Measurements from ENCODE around the gene PITPNC1. TPM values are rescaled to one million over a fixed set of nuclear protein-coding genes. Genes with fewer than 3 reads are reported as not detected.

Gene PITPNC1
- total and polyA plus RNA-seq, 2 donors (not counting 1 experiment from before 2014, with no cell fraction given), result 4.7 to 26.1 TPM

DNA sequence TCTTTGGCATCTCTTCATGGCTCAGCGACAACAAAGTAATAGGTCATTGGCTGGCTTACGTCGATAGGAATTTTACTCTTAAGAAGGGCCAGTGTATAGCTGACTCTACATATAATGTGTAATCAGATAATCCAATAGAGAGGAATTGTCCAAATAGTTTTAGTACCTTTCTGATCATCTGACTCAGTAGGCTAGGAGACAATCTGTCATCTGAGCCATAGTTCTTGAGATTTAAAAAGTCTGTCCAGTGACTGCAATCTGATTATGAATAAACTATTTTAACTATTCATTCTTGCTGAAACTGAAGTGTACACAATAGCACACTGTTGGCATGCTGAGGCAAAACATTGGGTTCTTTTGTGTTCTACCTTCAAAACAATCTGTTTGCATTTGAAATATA is 319.3 kb downstream of the PITPNC1 start:
- Histone ChIP-seq H3K27me3 (replicated peaks in 1 of 4; ENCODE audit: control extremely low read depth in 1 of 4, control insufficient read depth in 3 of 4, insufficient read depth in 4 of 4, low read length in 3 of 4) (peaks cover 0 to 4% (median 0%) of the 10 kb centered on the region in 4 experiments), H3K4me1 (ENCODE audit: control insufficient read depth in 2 of 2, insufficient read depth in 2 of 2, low read length in 2 of 2) (no peaks in the 10 kb centered on the region), H3K27ac (ENCODE audit: low read length in 2 of 2) (no peak overlapping the region), H3K9ac (ENCODE audit: low read length) (no peak overlapping the region), H3K79me2 (ENCODE audit: control insufficient read depth, insufficient read depth, low read length) (no peaks in the 10 kb centered on the region), H3K9me3 (ENCODE audit: control extremely low read depth in 1 of 3, control insufficient read depth in 2 of 3, insufficient read depth in 1 of 3, low read length in 2 of 3) (no peaks in the 10 kb centered on the region), H3K36me3 (replicated peaks in 1 of 2; ENCODE audit: control extremely low read depth in 1 of 2, control insufficient read depth in 1 of 2, extremely low read depth in 1 of 2, insufficient read depth in 2 of 2, low read length in 1 of 2) (peaks cover 0 to 1% of the 10 kb centered on the region in 2 experiments), H3K4me3 (ENCODE audit: control extremely low read depth in 1 of 5, extremely low read depth in 1 of 5, insufficient read depth in 1 of 5, low read depth in 2 of 5, low read length in 4 of 5) (no peak overlapping the region), H2AFZ (ENCODE audit: insufficient read depth, low read depth, low read length, poor library complexity, severe bottlenecking) (no peak overlapping the region), H4K20me1 (ENCODE audit: control insufficient read depth, insufficient read depth, low read length, poor library complexity, severe bottlenecking) (no peaks in the 10 kb centered on the region), H3K4me2 (replicated peaks; ENCODE audit: low read depth, low read length, poor library complexity, severe bottlenecking) (no peak overlapping the region)
- intact Hi-C loops (cut with micrococcal nuclease), result no loop called here
- POLR2A ChIA-PET, result no interaction called here
- ATAC-seq (ENCODE audit: low read depth) (no peak), DNase-seq (no peak)
- Mint-ChIP-seq H3K27ac (no peak overlapping the region), H3K4me3 (no peak overlapping the region), H3K9me3 (ENCODE audit: insufficient read depth) (no peaks in the 10 kb centered on the region), H3K27me3 (peaks cover 3% of the 10 kb centered on the region), H3K4me1 (no peaks in the 10 kb centered on the region)
- TF ChIP-seq, protein P1, sequence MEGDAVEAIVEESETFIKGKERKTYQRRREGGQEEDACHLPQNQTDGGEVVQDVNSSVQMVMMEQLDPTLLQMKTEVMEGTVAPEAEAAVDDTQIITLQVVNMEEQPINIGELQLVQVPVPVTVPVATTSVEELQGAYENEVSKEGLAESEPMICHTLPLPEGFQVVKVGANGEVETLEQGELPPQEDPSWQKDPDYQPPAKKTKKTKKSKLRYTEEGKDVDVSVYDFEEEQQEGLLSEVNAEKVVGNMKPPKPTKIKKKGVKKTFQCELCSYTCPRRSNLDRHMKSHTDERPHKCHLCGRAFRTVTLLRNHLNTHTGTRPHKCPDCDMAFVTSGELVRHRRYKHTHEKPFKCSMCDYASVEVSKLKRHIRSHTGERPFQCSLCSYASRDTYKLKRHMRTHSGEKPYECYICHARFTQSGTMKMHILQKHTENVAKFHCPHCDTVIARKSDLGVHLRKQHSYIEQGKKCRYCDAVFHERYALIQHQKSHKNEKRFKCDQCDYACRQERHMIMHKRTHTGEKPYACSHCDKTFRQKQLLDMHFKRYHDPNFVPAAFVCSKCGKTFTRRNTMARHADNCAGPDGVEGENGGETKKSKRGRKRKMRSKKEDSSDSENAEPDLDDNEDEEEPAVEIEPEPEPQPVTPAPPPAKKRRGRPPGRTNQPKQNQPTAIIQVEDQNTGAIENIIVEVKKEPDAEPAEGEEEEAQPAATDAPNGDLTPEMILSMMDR (IDR thresholded peaks at IDR 0.05), result no peak
- no peak for TF ChIP-seq EZH2 (IDR thresholded peaks at IDR 0.05; ENCODE audit: borderline replicate concordance, insufficient read depth, low read depth, low read length, poor library complexity, severe bottlenecking)
- CTCF ChIA-PET, result interaction anchor here (0.6 to 2.4 kb wide), 2 partner anchors 11 to 458 kb away, joined by 5 to 6 read pairs; no protein-coding TSS in a partner anchor
- no CpG with 5 or more reads among the region's 3 CpGs for WGBS (ENCODE audit: insufficient coverage)

DNA sequence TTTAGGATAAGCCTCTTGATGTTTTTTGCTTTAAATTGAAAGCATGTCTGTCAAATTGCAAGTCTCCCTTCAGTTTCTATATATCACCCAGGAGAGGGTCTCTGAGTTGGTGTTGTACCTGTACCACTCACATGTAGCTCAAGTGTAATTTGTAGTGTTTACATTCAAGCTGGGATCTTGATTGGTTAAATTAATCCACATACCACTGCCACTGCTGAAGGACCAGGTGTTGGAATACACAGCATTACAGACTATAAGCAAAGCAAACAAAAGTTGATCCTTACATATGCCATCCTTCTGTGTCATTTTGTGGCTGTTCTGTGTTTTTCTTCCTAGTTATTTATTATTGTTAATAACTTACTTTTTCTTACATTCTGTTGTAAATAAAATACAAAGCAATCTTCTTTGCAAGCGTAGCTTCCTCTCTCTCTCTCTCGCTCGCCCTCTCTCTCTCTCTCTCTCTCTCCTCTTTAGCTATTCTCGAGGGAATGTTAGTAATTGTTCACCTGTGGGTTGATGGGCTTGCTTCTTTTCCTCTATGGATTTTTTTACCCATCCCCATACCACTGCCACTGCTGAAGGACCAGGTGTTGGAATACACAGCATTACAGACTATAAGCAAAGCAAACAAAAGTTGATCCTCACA is 319.9 kb downstream of the PITPNC1 start:
- ATAC-seq (ENCODE audit: low read depth) (no peak), DNase-seq (no peak)
- no peaks in the 10 kb centered on the region for H3K79me2 ChIP-seq (ENCODE audit: control insufficient read depth, insufficient read depth, low read length)
- H3K9me3 Mint-ChIP-seq (ENCODE audit: insufficient read depth), result no peaks in the 10 kb centered on the region
- intact Hi-C loops (cut with micrococcal nuclease), result no loop called here
- WGBS (ENCODE audit: insufficient coverage), result no CpG with 5 or more reads among the region's 4 CpGs
- peaks cover 0 to 1% of the 10 kb centered on the region in 2 experiments for H3K36me3 ChIP-seq (replicated peaks in 1 of 2; ENCODE audit: control extremely low read depth in 1 of 2, control insufficient read depth in 1 of 2, extremely low read depth in 1 of 2, insufficient read depth in 2 of 2, low read length in 1 of 2)
- no peak overlapping the region for H3K27ac ChIP-seq (ENCODE audit: low read length in 2 of 2)
- no peak overlapping the region for H2AFZ ChIP-seq (ENCODE audit: insufficient read depth, low read depth, low read length, poor library complexity, severe bottlenecking)
- H3K4me1 ChIP-seq (ENCODE audit: control insufficient read depth in 2 of 2, insufficient read depth in 2 of 2, low read length in 2 of 2), result no peaks in the 10 kb centered on the region
- H3K9me3 ChIP-seq (ENCODE audit: control extremely low read depth in 1 of 3, control insufficient read depth in 2 of 3, insufficient read depth in 1 of 3, low read length in 2 of 3), result no peaks in the 10 kb centered on the region
- H3K4me3 Mint-ChIP-seq, result no peak overlapping the region
- H4K20me1 ChIP-seq (ENCODE audit: control insufficient read depth, insufficient read depth, low read length, poor library complexity, severe bottlenecking), result no peaks in the 10 kb centered on the region
- no peak for TF ChIP-seq EZH2 (IDR thresholded peaks at IDR 0.05; ENCODE audit: borderline replicate concordance, insufficient read depth, low read depth, low read length, poor library complexity, severe bottlenecking)
- TF ChIP-seq, protein P1 (IDR thresholded peaks at IDR 0.05), result no peak
- H3K9ac ChIP-seq (ENCODE audit: low read length), result no peak overlapping the region
- ChIA-PET CTCF (interaction anchor here (0.6 to 3.4 kb wide), 3 partner anchors 9 to 459 kb away, joined by 5 to 16 read pairs (median 6); no protein-coding TSS in a partner anchor), POLR2A (no interaction called here)
- no peak overlapping the region for H3K4me2 ChIP-seq (replicated peaks; ENCODE audit: low read depth, low read length, poor library complexity, severe bottlenecking)
- H3K4me1 Mint-ChIP-seq, result no peaks in the 10 kb centered on the region
- H3K4me3 ChIP-seq (ENCODE audit: control extremely low read depth in 1 of 5, extremely low read depth in 1 of 5, insufficient read depth in 1 of 5, low read depth in 2 of 5, low read length in 4 of 5), result no peak overlapping the region
- H3K27me3 Mint-ChIP-seq, result peaks cover 3% of the 10 kb centered on the region
- H3K27ac Mint-ChIP-seq, result no peak overlapping the region
- H3K27me3 ChIP-seq (replicated peaks in 1 of 4; ENCODE audit: control extremely low read depth in 1 of 4, control insufficient read depth in 3 of 4, insufficient read depth in 4 of 4, low read length in 3 of 4), result peaks cover 0 to 4% (median 0%) of the 10 kb centered on the region in 4 experiments
